Measurements from ENCODE around the gene LARGE1.

LARGE1 gene

DNA sequence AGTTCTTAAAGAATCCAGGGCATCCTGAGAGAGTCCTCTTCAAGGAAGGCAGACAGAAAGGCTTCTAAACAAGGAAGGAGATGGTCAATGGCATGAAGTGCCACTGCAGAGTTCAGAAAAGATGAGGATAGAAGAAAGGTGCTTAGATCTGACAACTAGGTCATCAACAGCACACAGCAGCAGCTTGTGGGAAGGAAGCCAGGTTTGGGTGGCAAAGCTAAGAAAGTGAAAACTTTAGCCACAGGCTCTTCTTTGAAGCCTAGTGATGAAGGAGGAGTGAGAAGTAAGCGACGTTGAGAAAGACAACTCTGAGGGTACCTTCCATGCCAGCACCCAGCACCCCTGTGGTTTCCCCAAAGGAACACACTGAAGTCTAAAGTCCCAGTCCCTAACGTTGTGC lies 92.0 kb downstream of the LARGE1 start:
- H3K9me3 Mint-ChIP-seq: peaks cover 17% of the 10 kb centered on the region
- no peaks in the 10 kb centered on the region for H3K27me3 Mint-ChIP-seq (ENCODE audit: low read depth)
- no peaks in the 10 kb centered on the region for H3K36me3 Mint-ChIP-seq (ENCODE audit: low read depth)
- no peaks in the 10 kb centered on the region for H3K4me1 Mint-ChIP-seq (ENCODE audit: low read depth)
- no peak for DNase-seq (ENCODE audit: low spot score)
- no peak overlapping the region for H3K4me3 Mint-ChIP-seq
- no peak overlapping the region for H3K27ac Mint-ChIP-seq

DNA sequence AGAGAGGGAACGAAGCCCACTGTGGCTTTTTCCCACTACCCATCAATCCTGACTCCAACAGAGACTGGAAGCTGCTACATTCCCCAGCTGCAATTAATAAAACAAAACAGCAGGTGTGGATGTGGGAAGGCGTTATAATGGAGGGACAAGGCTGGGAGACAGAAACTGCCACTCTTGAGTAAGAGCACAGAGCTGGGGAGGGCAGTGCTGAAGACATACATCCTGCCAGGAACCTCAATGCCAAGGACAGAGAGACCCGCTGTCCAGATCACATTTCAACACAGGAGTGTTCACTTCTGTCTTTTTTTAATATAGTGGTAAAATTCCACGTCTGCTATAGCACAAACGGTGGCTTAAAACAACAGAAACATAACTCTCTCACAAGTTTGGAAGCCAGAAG lies 94.5 kb downstream of the LARGE1 start:
- Mint-ChIP-seq H3K27ac (no peak overlapping the region), H3K4me3 (no peak overlapping the region), H3K9me3 (peaks cover 23% of the 10 kb centered on the region), H3K27me3 (ENCODE audit: low read depth) (no peaks in the 10 kb centered on the region), H3K4me1 (ENCODE audit: low read depth) (no peaks in the 10 kb centered on the region), H3K36me3 (ENCODE audit: low read depth) (no peaks in the 10 kb centered on the region)
- DNase-seq (ENCODE audit: low spot score): no peak

DNA sequence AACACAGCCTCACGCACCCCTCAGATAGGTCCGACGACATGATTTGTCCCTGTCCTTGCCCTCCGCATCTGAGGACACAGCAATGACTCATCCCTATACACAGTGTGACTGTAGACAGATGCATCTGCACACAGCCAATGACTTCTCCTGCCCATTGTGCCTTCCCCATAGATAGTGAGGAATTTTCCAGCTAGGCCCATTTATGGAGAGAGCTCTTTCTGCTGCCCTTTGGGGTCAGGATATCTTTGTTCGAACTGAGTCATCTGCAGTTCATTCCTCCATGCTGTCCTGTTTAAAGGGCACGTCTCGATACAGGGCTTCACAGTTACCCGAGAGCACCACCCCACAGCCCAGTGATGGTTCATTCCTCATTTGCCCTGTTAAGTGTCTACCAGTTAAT lies 96.7 kb downstream of the LARGE1 start:
- no peak for DNase-seq (ENCODE audit: low spot score)
- H3K27ac Mint-ChIP-seq: no peak overlapping the region
- no peaks in the 10 kb centered on the region for H3K4me1 Mint-ChIP-seq (ENCODE audit: low read depth)
- no peaks in the 10 kb centered on the region for H3K27me3 Mint-ChIP-seq (ENCODE audit: low read depth)
- H3K9me3 Mint-ChIP-seq: peaks cover 27% of the 10 kb centered on the region
- no peaks in the 10 kb centered on the region for H3K36me3 Mint-ChIP-seq (ENCODE audit: low read depth)
- H3K4me3 Mint-ChIP-seq: no peak overlapping the region

GRCh38 chr22:33821290-33821689 lies 99.0 kb downstream of the LARGE1 start:
- H3K27ac Mint-ChIP-seq: no peak overlapping the region
- no peaks in the 10 kb centered on the region for H3K4me1 Mint-ChIP-seq (ENCODE audit: low read depth)
- H3K27me3 Mint-ChIP-seq (ENCODE audit: low read depth): no peaks in the 10 kb centered on the region
- H3K9me3 Mint-ChIP-seq: peaks cover 18% of the 10 kb centered on the region
- no peak for DNase-seq (ENCODE audit: low spot score)
- H3K36me3 Mint-ChIP-seq (ENCODE audit: low read depth): no peaks in the 10 kb centered on the region
- no peak overlapping the region for H3K4me3 Mint-ChIP-seq

DNA sequence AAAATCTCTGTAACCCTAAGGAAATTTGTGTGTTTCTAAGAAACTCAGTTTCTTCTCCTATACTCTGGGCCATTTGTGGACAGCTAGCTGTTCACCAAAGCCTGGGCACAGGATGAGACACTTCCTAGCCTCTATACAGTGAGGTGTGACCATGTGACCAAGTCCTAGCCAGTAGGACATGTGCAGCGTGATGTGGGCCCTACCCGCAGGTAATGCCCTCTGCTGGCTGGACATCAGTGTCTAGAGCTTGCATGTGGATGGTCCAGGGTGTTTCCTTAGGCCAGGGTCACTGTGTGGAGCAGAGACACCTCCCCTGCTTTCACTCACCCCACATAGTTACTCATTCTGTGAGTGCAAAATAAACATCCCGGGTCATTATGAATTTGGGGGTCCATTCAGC lies 100.5 kb downstream of the LARGE1 start:
- Mint-ChIP-seq H3K9me3 (peaks cover 26% of the 10 kb centered on the region), H3K36me3 (ENCODE audit: low read depth) (no peaks in the 10 kb centered on the region), H3K27ac (no peak overlapping the region), H3K27me3 (ENCODE audit: low read depth) (no peaks in the 10 kb centered on the region), H3K4me1 (ENCODE audit: low read depth) (no peaks in the 10 kb centered on the region), H3K4me3 (no peak overlapping the region)
- no peak for DNase-seq (ENCODE audit: low spot score)

GRCh38 chr22:33817512-33818127 lies 102.7 kb downstream of the LARGE1 start:
- Mint-ChIP-seq H3K4me1 (ENCODE audit: low read depth) (no peaks in the 10 kb centered on the region), H3K27ac (no peak overlapping the region), H3K4me3 (no peak overlapping the region), H3K27me3 (ENCODE audit: low read depth) (no peaks in the 10 kb centered on the region), H3K36me3 (ENCODE audit: low read depth) (no peaks in the 10 kb centered on the region), H3K9me3 (peaks cover 29% of the 10 kb centered on the region)
- no peak for DNase-seq (ENCODE audit: low spot score)

DNA sequence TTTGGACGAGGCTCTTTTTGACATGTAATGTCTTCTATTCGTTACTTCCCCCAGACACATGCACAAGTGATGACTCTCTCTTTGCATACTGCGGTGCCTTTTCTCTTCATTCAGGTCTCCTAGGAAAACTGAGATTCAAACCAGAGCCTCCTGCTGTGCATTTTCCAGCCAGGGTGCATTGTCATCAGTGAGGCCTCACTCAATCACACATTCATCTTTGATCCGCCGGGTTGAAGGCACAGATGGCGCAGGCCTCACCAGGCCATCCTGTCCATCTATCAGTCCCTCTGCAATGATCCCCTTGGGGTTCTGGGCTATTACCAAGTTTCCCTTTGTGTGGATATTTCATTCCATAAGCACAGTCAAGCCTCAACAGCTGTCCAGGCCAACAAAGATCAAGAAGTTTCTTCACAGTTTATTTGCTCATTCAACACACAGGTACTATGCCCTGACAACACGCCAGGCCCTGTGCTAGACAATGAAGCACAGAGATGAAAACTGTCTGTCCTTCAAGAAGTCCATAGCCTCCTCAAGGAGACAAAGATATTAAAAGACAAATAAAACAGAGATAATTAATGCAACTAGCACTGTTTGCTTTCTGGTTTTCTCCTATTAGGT lies 107.8 kb downstream of the LARGE1 start:
- no peak for DNase-seq (ENCODE audit: low spot score)
- Mint-ChIP-seq H3K4me3 (no peak overlapping the region), H3K4me1 (ENCODE audit: low read depth) (no peaks in the 10 kb centered on the region), H3K36me3 (ENCODE audit: low read depth) (no peaks in the 10 kb centered on the region), H3K27me3 (ENCODE audit: low read depth) (no peaks in the 10 kb centered on the region), H3K27ac (no peak overlapping the region), H3K9me3 (peaks cover 36% of the 10 kb centered on the region)

DNA sequence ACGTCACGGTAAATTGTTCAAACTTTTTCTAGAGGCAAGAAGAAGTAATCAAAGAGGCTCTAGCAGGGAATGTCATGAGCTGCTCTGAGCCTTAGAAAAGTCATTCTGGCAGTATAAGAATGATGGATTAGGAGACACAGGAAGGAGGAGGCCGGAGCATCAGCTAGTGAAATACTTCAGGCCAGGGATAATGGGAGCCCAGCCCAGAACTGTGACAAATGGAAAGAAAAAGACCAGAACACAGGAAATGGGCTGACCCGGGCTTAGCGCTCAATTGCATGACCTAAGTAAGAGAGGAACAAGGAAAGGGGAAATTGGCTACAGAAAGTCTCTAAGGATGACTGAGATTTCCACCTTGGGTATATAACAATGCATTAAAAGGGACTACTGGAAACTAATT lies 108.6 kb downstream of the LARGE1 start:
- H3K9me3 Mint-ChIP-seq: peaks cover 36% of the 10 kb centered on the region
- H3K4me1 Mint-ChIP-seq (ENCODE audit: low read depth): no peaks in the 10 kb centered on the region
- no peak overlapping the region for H3K4me3 Mint-ChIP-seq
- DNase-seq (ENCODE audit: low spot score): no peak
- no peak overlapping the region for H3K27ac Mint-ChIP-seq
- H3K36me3 Mint-ChIP-seq (ENCODE audit: low read depth): no peaks in the 10 kb centered on the region
- H3K27me3 Mint-ChIP-seq (ENCODE audit: low read depth): no peaks in the 10 kb centered on the region

GRCh38 chr22:33811208-33811607 lies 109.1 kb downstream of the LARGE1 start:
- no peaks in the 10 kb centered on the region for H3K27me3 Mint-ChIP-seq (ENCODE audit: low read depth)
- H3K4me1 Mint-ChIP-seq (ENCODE audit: low read depth): no peaks in the 10 kb centered on the region
- H3K9me3 Mint-ChIP-seq: peaks cover 36% of the 10 kb centered on the region
- DNase-seq (ENCODE audit: low spot score): no peak
- no peak overlapping the region for H3K4me3 Mint-ChIP-seq
- no peak overlapping the region for H3K27ac Mint-ChIP-seq
- no peaks in the 10 kb centered on the region for H3K36me3 Mint-ChIP-seq (ENCODE audit: low read depth)

- Mint-ChIP-seq H3K4me1 (ENCODE audit: low read depth) (no peaks in the 10 kb centered on the region), H3K4me3 (no peak overlapping the region), H3K27me3 (ENCODE audit: low read depth) (no peaks in the 10 kb centered on the region), H3K36me3 (ENCODE audit: low read depth) (no peaks in the 10 kb centered on the region), H3K9me3 (peaks cover 38% of the 10 kb centered on the region), H3K27ac (no peak overlapping the region)
- no peak for DNase-seq (ENCODE audit: low spot score)
Measured at GRCh38 chr22:33807470-33807869, 112.8 kb downstream of the LARGE1 start.

DNA sequence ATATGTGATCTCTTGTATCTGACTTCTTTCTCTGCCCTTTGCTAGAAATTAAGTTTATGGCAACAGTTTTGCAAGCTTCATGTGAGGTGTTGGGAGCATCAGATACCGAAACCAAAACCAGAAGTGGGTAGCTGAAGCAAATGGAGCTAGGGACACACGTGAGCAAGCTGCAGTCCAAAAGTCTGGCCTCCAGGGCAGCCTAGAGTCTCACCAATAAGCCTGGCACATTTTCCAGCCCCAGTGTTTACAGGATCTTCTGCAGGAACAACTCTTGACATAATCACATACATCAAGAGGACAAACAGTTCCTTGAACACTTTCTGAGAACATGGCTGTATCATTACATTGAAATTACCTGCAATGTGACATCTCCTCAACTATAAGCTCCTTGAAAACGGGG lies 114.1 kb downstream of the LARGE1 start:
- no peak overlapping the region for H3K4me3 Mint-ChIP-seq
- no peaks in the 10 kb centered on the region for H3K27me3 Mint-ChIP-seq (ENCODE audit: low read depth)
- H3K36me3 Mint-ChIP-seq (ENCODE audit: low read depth): no peaks in the 10 kb centered on the region
- no peaks in the 10 kb centered on the region for H3K4me1 Mint-ChIP-seq (ENCODE audit: low read depth)
- no peak for DNase-seq (ENCODE audit: low spot score)
- no peak overlapping the region for H3K27ac Mint-ChIP-seq
- peaks cover 30% of the 10 kb centered on the region for H3K9me3 Mint-ChIP-seq

DNA sequence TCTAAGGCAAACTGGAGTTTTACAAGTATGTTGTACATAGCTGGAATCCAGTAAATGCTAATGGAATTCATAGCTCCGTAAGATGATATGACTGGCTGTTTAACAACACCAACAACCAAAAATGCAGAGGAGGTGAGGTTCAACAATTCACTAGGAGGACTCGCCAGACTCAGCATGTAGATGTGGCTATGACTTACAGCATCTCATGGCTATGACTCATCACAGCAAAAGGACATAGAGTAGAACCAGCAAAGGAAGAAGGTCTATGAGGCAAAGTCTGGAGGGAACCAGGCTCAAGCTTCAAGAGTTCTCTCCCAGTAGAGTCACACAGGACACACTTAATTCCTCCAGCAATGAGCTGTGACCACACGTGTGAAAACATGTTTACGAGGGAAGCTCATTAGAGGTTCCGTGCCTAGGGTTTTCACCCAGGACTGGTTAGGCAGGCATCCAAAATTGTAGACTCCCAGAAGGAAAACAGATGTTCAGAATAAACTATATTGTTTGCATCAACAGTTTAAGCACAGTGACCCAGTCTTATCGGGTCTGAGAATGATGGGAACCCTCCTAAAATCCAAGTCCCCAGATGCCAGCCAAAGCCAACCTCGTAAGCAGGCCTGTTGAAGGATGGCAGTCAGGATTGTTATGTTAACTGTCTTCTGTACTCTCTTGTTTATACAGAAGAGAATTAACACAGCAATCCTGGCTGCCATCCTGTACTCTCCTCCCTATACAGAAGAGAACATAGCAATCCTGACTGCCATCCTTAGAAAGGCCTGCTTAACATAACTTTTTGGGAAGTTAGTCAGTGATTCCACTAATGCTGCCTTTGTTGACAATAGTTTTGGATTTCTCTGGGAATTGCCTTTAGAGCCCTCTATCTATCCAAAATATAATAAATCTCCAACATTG lies 116.6 kb downstream of the LARGE1 start:
- DNase-seq (ENCODE audit: low spot score): no peak
- Mint-ChIP-seq H3K27ac (no peak overlapping the region), H3K27me3 (ENCODE audit: low read depth) (no peaks in the 10 kb centered on the region), H3K4me1 (ENCODE audit: low read depth) (no peaks in the 10 kb centered on the region), H3K4me3 (no peak overlapping the region), H3K9me3 (peaks cover 42% of the 10 kb centered on the region), H3K36me3 (ENCODE audit: low read depth) (no peaks in the 10 kb centered on the region)

DNA sequence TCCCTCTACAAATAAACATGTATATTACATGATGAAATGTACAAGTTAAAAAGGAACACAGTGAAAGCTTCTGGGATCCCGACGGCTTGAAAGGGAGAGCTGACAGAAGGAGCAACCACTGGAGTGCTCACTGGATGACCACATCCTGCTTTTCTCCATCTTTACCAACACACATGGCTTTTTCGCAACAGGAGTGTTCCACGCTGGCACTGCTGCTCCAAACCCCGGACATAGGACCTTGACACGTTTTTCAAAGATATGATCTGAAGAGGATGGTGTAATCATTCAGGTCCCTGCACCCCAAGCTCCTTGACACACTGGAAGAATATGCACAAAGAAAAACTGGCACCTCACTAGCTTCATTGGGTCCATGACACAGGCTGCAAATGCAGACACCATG lies 121.9 kb downstream of the LARGE1 start:
- Mint-ChIP-seq H3K4me1 (ENCODE audit: low read depth) (no peaks in the 10 kb centered on the region), H3K27ac (no peak overlapping the region), H3K9me3 (peaks cover 63% of the 10 kb centered on the region), H3K4me3 (no peak overlapping the region), H3K27me3 (ENCODE audit: low read depth) (no peaks in the 10 kb centered on the region), H3K36me3 (ENCODE audit: low read depth) (no peaks in the 10 kb centered on the region)
- DNase-seq (ENCODE audit: low spot score): no peak

GRCh38 chr22:33796494-33796893 lies 123.8 kb downstream of the LARGE1 start:
- Mint-ChIP-seq H3K9me3 (peaks cover 66% of the 10 kb centered on the region), H3K36me3 (ENCODE audit: low read depth) (no peaks in the 10 kb centered on the region), H3K27me3 (ENCODE audit: low read depth) (no peaks in the 10 kb centered on the region), H3K4me1 (ENCODE audit: low read depth) (no peaks in the 10 kb centered on the region), H3K27ac (no peak overlapping the region), H3K4me3 (no peak overlapping the region)
- no peak for DNase-seq (ENCODE audit: low spot score)
